CD14-positive monocyte (primary cell): Measurements from ENCODE around the gene NFIC. TPM values are rescaled to one million over a fixed set of nuclear protein-coding genes. Genes with fewer than 3 reads are reported as not detected.
"Not testable (repeated sequence)": the region's sequence is repeated elsewhere in the genome, so short reads cannot be mapped to it uniquely, and the experiment has no call there.

ENCODE experiments used
- DNase-seq, 3 donors: peaks; one replicate each; pipeline ENCODE4 v3.0.0-alpha.2; 2011 to 2022
- H2AFZ ChIP-seq: 2 replicates; pipeline ENCODE4 v1.6.0; 2012; ENCODE audit warnings: mild to moderate bottlenecking, low read depth, low read length, inconsistent platforms; ENCODE audit not compliant: insufficient read depth, poor library complexity, severe bottlenecking
- H3K27ac ChIP-seq, 2 donors: 1 replicate in 1 of 2; 2 replicates in 1 of 2; pipeline ENCODE4 v1.5.1; 2012 to 2013; ENCODE audit warnings: low read length in 2 of 2, control low read depth in 1 of 2, inconsistent platforms in 1 of 2, low read depth in 1 of 2, mild to moderate bottlenecking in 1 of 2
- H3K27me3 ChIP-seq, 2 donors: one replicate each; pipeline versions ENCODE4 v1.6.0 to v1.6.1; 2011 to 2013; ENCODE audit warnings: low read length in 2 of 2; ENCODE audit not compliant: control insufficient read depth in 2 of 2, insufficient read depth in 2 of 2
- H3K36me3 ChIP-seq, 2 donors: replicated peaks in 1 of 2; 1 replicate in 1 of 2; 2 replicates in 1 of 2; pipeline versions ENCODE4 v1.5.1 to v1.6.1; 2012 to 2013; ENCODE audit warnings: low read length in 2 of 2, control low read depth in 1 of 2, inconsistent platforms in 1 of 2, mild to moderate bottlenecking in 1 of 2; ENCODE audit not compliant: insufficient read depth in 2 of 2, control insufficient read depth in 1 of 2
- H3K4me1 ChIP-seq, 2 donors: 1 replicate in 1 of 2; 2 replicates in 1 of 2; pipeline versions ENCODE4 v1.5.1 to v1.6.1; 2012 to 2013; ENCODE audit warnings: low read length in 2 of 2, control low read depth in 1 of 2, inconsistent platforms in 1 of 2, mild to moderate bottlenecking in 1 of 2, moderate library complexity in 1 of 2; ENCODE audit not compliant: insufficient read depth in 2 of 2, control insufficient read depth in 1 of 2
- H3K4me2 ChIP-seq: replicated peaks from 2 replicates; pipeline ENCODE3; 2012; ENCODE audit warnings: low read length, moderate library complexity, mild to moderate bottlenecking; ENCODE audit not compliant: poor library complexity, severe bottlenecking; ENCODE audit errors: extremely low read depth
- H3K4me3 ChIP-seq, 3 experiments: fragments of 200-600 bp in 1 of 3; sonication (generic) in 1 of 3; replicated peaks in 1 of 3; 1 replicate in 2 of 3; 2 replicates in 1 of 3; pipeline ENCODE4 v1.5.1; 2011 to 2013; ENCODE audit warnings: low read length in 3 of 3, mild to moderate bottlenecking in 3 of 3, control low read depth in 2 of 3, low read depth in 2 of 3, inconsistent platforms in 1 of 3, moderate library complexity in 1 of 3
- H3K79me2 ChIP-seq: 2 replicates; pipeline ENCODE4 v1.6.0; 2012; ENCODE audit warnings: mild to moderate bottlenecking, control low read depth, inconsistent platforms, low read length, moderate library complexity; ENCODE audit not compliant: insufficient read depth
- H3K9ac ChIP-seq: 2 replicates; pipeline ENCODE4 v1.6.0; 2017; ENCODE audit warnings: low read length, mild to moderate bottlenecking; ENCODE audit not compliant: insufficient read depth, poor library complexity, severe bottlenecking
- H3K9me3 ChIP-seq, 2 donors: replicated peaks in 1 of 2; 1 replicate in 1 of 2; 2 replicates in 1 of 2; pipeline versions ENCODE4 v1.5.1 to v1.6.1; 2012 to 2013; ENCODE audit warnings: low read length in 2 of 2, control low read depth in 1 of 2; ENCODE audit not compliant: control insufficient read depth in 1 of 2, insufficient read depth in 1 of 2
- H4K20me1 ChIP-seq: 2 replicates; pipeline ENCODE4 v1.6.0; 2012; ENCODE audit warnings: mild to moderate bottlenecking, low read length, control low read depth, moderate library complexity; ENCODE audit not compliant: insufficient read depth
- H3K27ac Mint-ChIP-seq, 7 donors: one replicate each; pipeline ENCODE4 v1.8.0; 2020; ENCODE audit warnings: mild to moderate bottlenecking in 7 of 7, mixed read lengths in 7 of 7, moderate library complexity in 6 of 7, inconsistent platforms in 2 of 7
- H3K27me3 Mint-ChIP-seq, 3 donors: one replicate each; pipeline ENCODE4 v1.8.0; 2021 to 2022; ENCODE audit warnings: low read depth in 3 of 3, mild to moderate bottlenecking in 3 of 3, mixed read lengths in 3 of 3, moderate library complexity in 3 of 3, inconsistent platforms in 1 of 3
- H3K36me3 Mint-ChIP-seq, 2 donors: one replicate each; pipeline ENCODE4 v1.8.0; 2020; ENCODE audit warnings: mixed read lengths in 2 of 2, inconsistent platforms in 1 of 2, mild to moderate bottlenecking in 1 of 2
- H3K4me1 Mint-ChIP-seq: one replicate; pipeline ENCODE4 v1.8.0; 2020; ENCODE audit warnings: mild to moderate bottlenecking, mixed read lengths
- H3K4me3 Mint-ChIP-seq, 2 donors: one replicate each; pipeline ENCODE4 v1.8.0; 2020; ENCODE audit warnings: mild to moderate bottlenecking in 2 of 2, mixed read lengths in 2 of 2, moderate library complexity in 1 of 2
- H3K9me3 Mint-ChIP-seq, 7 donors: one replicate each; pipeline ENCODE4 v1.8.0; 2020 to 2022; ENCODE audit warnings: mixed read lengths in 7 of 7, mild to moderate bottlenecking in 6 of 7, moderate library complexity in 6 of 7, inconsistent platforms in 2 of 7
- WGBS: methylation state at CpG from one replicate; pipeline ENCODE4 v1.1.5; 2013; ENCODE audit warnings: missing lambda C conversion rate; ENCODE audit not compliant: insufficient coverage; 5-methylcytosine and 5-hydroxymethylcytosine counted together
- intact Hi-C, 2 donors: fragments of 100-400 bp; cut with micrococcal nuclease; formaldehyde crosslinking; loops; one replicate each; pipeline versions ENCODE4 v1.15.0 to v1.15.1; 2023
- polyA plus RNA-seq, 3 donors: library from polyadenylated mRNA; depleted of rRNA in 1 of 3; unstranded in 2 of 3; stranded (reverse) in 1 of 3; fragments of 300-500 nt in 2 of 3; fragments of >200 nt in 1 of 3; fragmentation: Illumina TruSeq in 2 of 3; gene quantifications; 1 replicate in 2 of 3; 2 replicates in 1 of 3; pipeline ENCODE4 v1.2.3, GENCODE V29; 2012 to 2021
- TF ChIP-seq, protein P1 (sequence below): fragments of 200-600 bp; IDR thresholded peaks from one replicate; pipeline ENCODE4 v1.8.0; 2022; ENCODE audit warnings: antibody characterized with exemption, mild to moderate bottlenecking

The NFIC gene
- polyA plus RNA-seq, 3 donors: 7.0 to 13.8 (median 11.5) TPM

- no peaks in the 10 kb centered on the region for H4K20me1 ChIP-seq
- no peak for DNase-seq
- no peak overlapping the region for H3K4me3 ChIP-seq
- H3K79me2 ChIP-seq: no peaks in the 10 kb centered on the region
- no peak overlapping the region for H3K9ac ChIP-seq
- H3K27ac ChIP-seq: no peak overlapping the region
- Mint-ChIP-seq H3K4me3 (no peak overlapping the region), H3K9me3 (peaks cover 0 to 1% (median 0%) of the 10 kb centered on the region in 7 donors), H3K36me3 (no peaks in the 10 kb centered on the region), H3K27ac (peak overlapping the region in 1 of 7 donors; percentile 75), H3K4me1 (peaks cover 21% of the 10 kb centered on the region), H3K27me3 (peaks cover 0 to 6% (median 2%) of the 10 kb centered on the region in 3 donors)
- H3K4me2 ChIP-seq: no peak overlapping the region
- no peaks in the 10 kb centered on the region for H3K27me3 ChIP-seq
- no peaks in the 10 kb centered on the region for H3K36me3 ChIP-seq
- H3K9me3 ChIP-seq: no peaks in the 10 kb centered on the region
- no peak overlapping the region for H2AFZ ChIP-seq
- peaks cover 20 to 22% of the 10 kb centered on the region in 2 donors for H3K4me1 ChIP-seq
- intact Hi-C loops: no loop called here
- TF ChIP-seq, protein P1, sequence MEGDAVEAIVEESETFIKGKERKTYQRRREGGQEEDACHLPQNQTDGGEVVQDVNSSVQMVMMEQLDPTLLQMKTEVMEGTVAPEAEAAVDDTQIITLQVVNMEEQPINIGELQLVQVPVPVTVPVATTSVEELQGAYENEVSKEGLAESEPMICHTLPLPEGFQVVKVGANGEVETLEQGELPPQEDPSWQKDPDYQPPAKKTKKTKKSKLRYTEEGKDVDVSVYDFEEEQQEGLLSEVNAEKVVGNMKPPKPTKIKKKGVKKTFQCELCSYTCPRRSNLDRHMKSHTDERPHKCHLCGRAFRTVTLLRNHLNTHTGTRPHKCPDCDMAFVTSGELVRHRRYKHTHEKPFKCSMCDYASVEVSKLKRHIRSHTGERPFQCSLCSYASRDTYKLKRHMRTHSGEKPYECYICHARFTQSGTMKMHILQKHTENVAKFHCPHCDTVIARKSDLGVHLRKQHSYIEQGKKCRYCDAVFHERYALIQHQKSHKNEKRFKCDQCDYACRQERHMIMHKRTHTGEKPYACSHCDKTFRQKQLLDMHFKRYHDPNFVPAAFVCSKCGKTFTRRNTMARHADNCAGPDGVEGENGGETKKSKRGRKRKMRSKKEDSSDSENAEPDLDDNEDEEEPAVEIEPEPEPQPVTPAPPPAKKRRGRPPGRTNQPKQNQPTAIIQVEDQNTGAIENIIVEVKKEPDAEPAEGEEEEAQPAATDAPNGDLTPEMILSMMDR: no peak
- WGBS: 97% methylated on average over 11 of the region's 11 CpGs
Observed at GRCh38 chr19:3340340-3340739, 26.0 kb upstream of the NFIC start.

DNA sequence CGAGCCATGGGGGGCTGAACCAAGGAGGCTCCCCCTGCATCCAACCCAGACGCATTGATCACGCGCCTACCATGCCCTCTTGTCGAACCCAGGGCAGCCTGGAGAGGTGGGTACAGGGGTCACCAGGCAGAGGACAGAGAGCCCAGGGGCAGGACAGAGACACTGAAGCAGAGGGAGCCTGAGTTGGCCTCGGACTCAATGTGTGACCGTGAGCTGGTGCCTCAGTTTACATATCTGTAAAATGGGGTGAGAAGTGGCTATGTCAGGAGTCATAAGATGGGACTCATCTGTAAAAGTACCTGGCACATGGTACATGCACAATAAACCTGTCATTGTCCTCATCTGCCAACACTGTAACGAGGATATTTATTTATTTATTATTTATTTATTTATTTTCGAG, 24.1 kb upstream of the NFIC start:
- Histone ChIP-seq H3K36me3 (no peaks in the 10 kb centered on the region), H3K4me2 (no peak overlapping the region), H3K9me3 (no peaks in the 10 kb centered on the region), H3K27me3 (no peaks in the 10 kb centered on the region), H3K9ac (no peak overlapping the region), H2AFZ (no peak overlapping the region), H3K4me3 (no peak overlapping the region), H3K27ac (no peak overlapping the region), H3K79me2 (no peaks in the 10 kb centered on the region), H4K20me1 (no peaks in the 10 kb centered on the region), H3K4me1 (peaks cover 20 to 22% of the 10 kb centered on the region in 2 donors)
- intact Hi-C loops: no loop called here
- TF ChIP-seq, protein P1: no peak
- Mint-ChIP-seq H3K9me3 (peaks cover 0 to 1% (median 0%) of the 10 kb centered on the region in 7 donors), H3K27me3 (peaks cover 3 to 6% (median 4%) of the 10 kb centered on the region in 3 donors), H3K27ac (no peak overlapping the region), H3K36me3 (no peaks in the 10 kb centered on the region), H3K4me1 (peaks cover 19% of the 10 kb centered on the region), H3K4me3 (no peak overlapping the region)
- no peak for DNase-seq
- 98% methylated on average over 8 of the region's 9 CpGs for WGBS

GRCh38 chr19:3342962-3343361, 23.4 kb upstream of the NFIC start:
- H3K9me3 Mint-ChIP-seq, H3K27ac Mint-ChIP-seq, H3K4me3 Mint-ChIP-seq, DNase-seq, H3K27ac ChIP-seq, H3K36me3 ChIP-seq, H3K9me3 ChIP-seq, H4K20me1 ChIP-seq, H3K9ac ChIP-seq, H3K36me3 Mint-ChIP-seq, H3K4me2 ChIP-seq, intact Hi-C loops, H3K27me3 Mint-ChIP-seq, H3K79me2 ChIP-seq, H3K27me3 ChIP-seq: not testable (repeated sequence)
- H3K4me1 Mint-ChIP-seq: peaks cover 19% of the 10 kb centered on the region
- WGBS: 89% methylated on average over 6 of the region's 9 CpGs
- Histone ChIP-seq H3K4me3 (peak overlapping the region in 1 of 3 experiments; percentile 39), H2AFZ (peak overlapping the region; percentile 41), H3K4me1 (peaks cover 20 to 22% of the 10 kb centered on the region in 2 donors)
